Chondrocyte (in vitro differentiated cells): ENCODE data around the gene NTMT1. TPM values are rescaled to one million over a fixed set of nuclear protein-coding genes. Genes with fewer than 3 reads are reported as not detected.

Source experiments
- DNase-seq: peaks from one replicate; pipeline ENCODE4 v3.0.0; 2021; ENCODE audit warnings: mixed read lengths, low spot score
- H3K27ac Mint-ChIP-seq: one replicate; pipeline ENCODE4 v1.8.0; 2021; ENCODE audit warnings: mild to moderate bottlenecking, moderate library complexity, mixed read lengths; ENCODE audit not compliant: unreplicated experiment
- H3K27me3 Mint-ChIP-seq: 2 replicates; pipeline ENCODE4 v1.8.0; 2021; ENCODE audit warnings: low read depth, mixed read lengths
- H3K36me3 Mint-ChIP-seq: 2 replicates; pipeline ENCODE4 v1.8.0; 2021; ENCODE audit warnings: low read depth, mixed read lengths
- H3K4me1 Mint-ChIP-seq: 2 replicates; pipeline ENCODE4 v1.8.0; 2021; ENCODE audit warnings: low read depth, mild to moderate bottlenecking, mixed read lengths
- H3K4me3 Mint-ChIP-seq: one replicate; pipeline ENCODE4 v1.8.0; 2021; ENCODE audit warnings: mild to moderate bottlenecking, moderate library complexity, mixed read lengths; ENCODE audit not compliant: unreplicated experiment
- H3K9me3 Mint-ChIP-seq: 2 replicates; pipeline ENCODE4 v1.8.0; 2021; ENCODE audit warnings: low read depth, mixed read lengths
- CTCF ChIP-seq: fragments of 200-600 bp; sonication (generic); IDR thresholded peaks from 2 replicates; pipeline ENCODE4 v1.5.0; 2021; ENCODE audit warnings: antibody characterized with exemption, mild to moderate bottlenecking, moderate library complexity
- total RNA-seq: library from RNA; stranded (reverse); gene quantifications from 3 replicates; pipeline ENCODE4 v1.2.1, GENCODE V29; 2021

Gene NTMT1
- total RNA-seq, 1 donor from 2014 or later, result 37.4 TPM

GRCh38 chr9:129614932-129615331 lies 11.0 kb upstream of the NTMT1 start:
- DNase-seq, result no peak
- Mint-ChIP-seq H3K27ac (no peak overlapping the region), H3K4me3 (no peak overlapping the region), H3K4me1 (peaks cover 36% of the 10 kb centered on the region), H3K27me3 (no peaks in the 10 kb centered on the region), H3K36me3 (no peaks in the 10 kb centered on the region), H3K9me3 (no peaks in the 10 kb centered on the region)
- no peak for TF ChIP-seq CTCF

GRCh38 chr9:129615407-129616285 lies 10.3 kb upstream of the NTMT1 start:
- no peaks in the 10 kb centered on the region for H3K9me3 Mint-ChIP-seq
- H3K27ac Mint-ChIP-seq, result no peak overlapping the region
- no peak for TF ChIP-seq CTCF
- DNase-seq, result no peak
- H3K4me1 Mint-ChIP-seq, result peaks cover 36% of the 10 kb centered on the region
- H3K36me3 Mint-ChIP-seq, result no peaks in the 10 kb centered on the region
- no peak overlapping the region for H3K4me3 Mint-ChIP-seq
- H3K27me3 Mint-ChIP-seq, result no peaks in the 10 kb centered on the region

GRCh38 chr9:129617167-129617566 lies 8.8 kb upstream of the NTMT1 start:
- Mint-ChIP-seq H3K36me3 (no peaks in the 10 kb centered on the region), H3K27ac (peak overlapping the region; percentile 78), H3K9me3 (no peaks in the 10 kb centered on the region), H3K27me3 (no peaks in the 10 kb centered on the region), H3K4me1 (peaks cover 30% of the 10 kb centered on the region), H3K4me3 (no peak overlapping the region)
- peak; percentile 79 for TF ChIP-seq CTCF
- no peak for DNase-seq

- peak; percentile 69 for TF ChIP-seq CTCF
- Mint-ChIP-seq H3K27ac (no peak overlapping the region), H3K4me1 (peaks cover 23% of the 10 kb centered on the region), H3K36me3 (no peaks in the 10 kb centered on the region), H3K9me3 (no peaks in the 10 kb centered on the region), H3K4me3 (peak overlapping the region; percentile 46), H3K27me3 (no peaks in the 10 kb centered on the region)
- DNase-seq, result no peak
Observed at GRCh38 chr9:129619787-129620668, 5.9 kb upstream of the NTMT1 start.

GRCh38 chr9:129620669-129621295 lies 5.2 kb upstream of the NTMT1 start, which contains the start of gene C9orf50:
C9orf50 (minus strand) TSS chr9:129621101; CDS start chr9:129620574, 527 bp downstream.
- H3K4me1 Mint-ChIP-seq, result peaks cover 23% of the 10 kb centered on the region
- DNase-seq, result no peak
- H3K9me3 Mint-ChIP-seq, result no peaks in the 10 kb centered on the region
- H3K4me3 Mint-ChIP-seq, result peak within 1 kb of the TSS; percentile 46
- H3K36me3 Mint-ChIP-seq, result no peaks in the 10 kb centered on the region
- H3K27ac Mint-ChIP-seq, result no peak within 1 kb of the TSS
- no peak for TF ChIP-seq CTCF
- no peaks in the 10 kb centered on the region for H3K27me3 Mint-ChIP-seq
